ENCODE data around the gene TFEC. TPM values are rescaled to one million over a fixed set of nuclear protein-coding genes. Genes with fewer than 3 reads are reported as not detected.

TFEC gene
- total and polyA plus RNA-seq, 2 of the 4 experiments (the other 2 are of a cell fraction) = under 0.01 to 0.02 TPM

DNA sequence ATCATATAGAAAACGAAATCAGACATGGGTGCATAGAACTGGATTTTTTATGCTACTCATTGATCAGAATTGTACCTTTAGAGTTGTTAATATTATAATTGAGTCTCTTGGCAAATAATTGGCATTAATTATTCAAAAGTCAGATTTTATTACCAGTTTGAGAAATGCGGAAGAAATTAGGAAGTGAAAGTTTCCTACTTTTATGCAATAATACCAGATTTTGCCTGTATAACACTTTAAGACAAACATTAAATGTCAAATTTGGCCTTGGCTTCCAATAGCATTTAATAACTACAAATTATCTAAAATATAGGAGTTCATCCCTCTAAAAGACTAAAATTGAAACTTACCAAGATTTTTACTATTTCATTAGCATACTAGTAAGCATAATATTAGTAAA is 6.8 kb upstream of the TFEC start:
- in situ Hi-C loops (cut with MboI; ENCODE audit: low sequenced_read_pairs) (no loop called here), intact Hi-C loops (cut with micrococcal nuclease) (no loop called here)
- no peak overlapping the region for H3K18ac ChIP-seq (ENCODE audit: low read depth, low read length)

More for the DNA sequence above, 6.8 kb upstream of the TFEC start:
- no peaks in the 10 kb centered on the region for H3K4me1 ChIP-seq (ENCODE audit: control insufficient read depth, insufficient read depth, low read length)
- no peak overlapping the region for H4K8ac ChIP-seq (ENCODE audit: low read depth in 2 of 2, low read length in 2 of 2)
- no peak for TF ChIP-seq CTCF (conservative IDR thresholded peaks at IDR 0.05; ENCODE audit: low read depth, low read length)
- no peak for TF ChIP-seq POLR2A (IDR thresholded peaks at IDR 0.05; ENCODE audit: low read depth, low read length)
- no peak for TF ChIP-seq MAFK (IDR thresholded peaks at IDR 0.05; ENCODE audit: low read depth, low read length)
- no peak for TF ChIP-seq SMC3 (IDR thresholded peaks at IDR 0.05; ENCODE audit: low read depth, low read length)
- no peak for TF ChIP-seq NFE2L2 (IDR thresholded peaks at IDR 0.05; ENCODE audit: low read depth, low read length)
- TF ChIP-seq CHD1 (IDR thresholded peaks at IDR 0.05; ENCODE audit: low read depth, low read length) = no peak
- no peak for TF ChIP-seq USF2 (IDR thresholded peaks at IDR 0.05; ENCODE audit: low read depth, low read length)
- TF ChIP-seq BHLHE40 (IDR thresholded peaks at IDR 0.05; ENCODE audit: low read depth, low read length) = no peak
- TF ChIP-seq CEBPB (IDR thresholded peaks at IDR 0.05; ENCODE audit: low read depth, low read length) = no peak
- no peak overlapping the region for H3K9ac ChIP-seq (ENCODE audit: low read depth, low read length)
- no TSS peak for BruUV-seq (replicated peaks)
- H2AK5ac ChIP-seq (ENCODE audit: low read depth, low read length) = no peak overlapping the region
- no peak overlapping the region for H3K4me3 ChIP-seq (ENCODE audit: insufficient read depth, low read depth, low read length)
- no peak overlapping the region for H3K4ac ChIP-seq (ENCODE audit: low read depth, low read length)
- no peaks in the 10 kb centered on the region for H3K9me1 ChIP-seq (ENCODE audit: insufficient read depth, low read length)
- no peak for ATAC-seq (ENCODE audit: low read depth)
- H3K9me3 ChIP-seq (ENCODE audit: control insufficient read depth, insufficient read depth, low read length) = no peaks in the 10 kb centered on the region
- H2BK5ac ChIP-seq (ENCODE audit: low read depth, low read length, poor library complexity, severe bottlenecking) = no peak overlapping the region
- H2AFZ ChIP-seq (replicated peaks; ENCODE audit: low read length, poor library complexity) = no peak overlapping the region
- ChIA-PET CTCF (no interaction called here), POLR2A (ENCODE audit: unreplicated experiment) (no interaction called here)
- H3K23ac ChIP-seq (ENCODE audit: low read depth, low read length) = no peak overlapping the region
- no peak overlapping the region for H2BK20ac ChIP-seq (ENCODE audit: low read depth, low read length)
- no peaks in the 10 kb centered on the region for H3K79me1 ChIP-seq (ENCODE audit: low read depth in 1 of 2, low read length in 2 of 2)
- no peak overlapping the region for H2BK120ac ChIP-seq (ENCODE audit: low read depth, low read length)
- no peak overlapping the region for H4K91ac ChIP-seq (ENCODE audit: insufficient read depth, low read depth, low read length)
- no peak overlapping the region for H4K5ac ChIP-seq (ENCODE audit: low read depth, low read length)
- no peak overlapping the region for H3K4me2 ChIP-seq (ENCODE audit: low read depth, low read length)
- H4K20me1 ChIP-seq (ENCODE audit: insufficient read depth, low read length) = no peaks in the 10 kb centered on the region
- WGBS, 2 experiments (ENCODE audit: extremely low coverage in 2 of 2, insufficient read length in 1 of 2) = no CpG with 5 or more reads among the region's 2 CpGs
- H2AK9ac ChIP-seq (replicated peaks; ENCODE audit: low read depth, low read length, poor library complexity) = no peak overlapping the region
- H3K14ac ChIP-seq (replicated peaks; ENCODE audit: low read depth, low read length) = no peak overlapping the region
- H3K36me3 ChIP-seq (ENCODE audit: control insufficient read depth, insufficient read depth, low read length) = no peaks in the 10 kb centered on the region
- DNase-seq = no peak
- dilution Hi-C loops (cut with HindIII; ENCODE audit: low sequenced_read_pairs, unreplicated experiment) = no loop called here
- no peaks in the 10 kb centered on the region for H3K27me3 ChIP-seq (ENCODE audit: control insufficient read depth, insufficient read depth, low read length)
- H3K56ac ChIP-seq (ENCODE audit: extremely low read depth, insufficient read depth, low read length) = no peak overlapping the region
- no peak overlapping the region for H3K27ac ChIP-seq (ENCODE audit: insufficient read depth, low read length)
- H2BK15ac ChIP-seq (ENCODE audit: low read depth, low read length) = no peak overlapping the region
